GM21360 (cell line): ENCODE results near the gene SERINC2.

Source experiments
- ATAC-seq: cut with Tn5 transposase; IDR thresholded peaks from one replicate; pipeline ENCODE4 v1.9.1; 2021; ENCODE audit warnings: mild to moderate bottlenecking, moderate library complexity; ENCODE audit not compliant: unreplicated experiment

Gene SERINC2

GRCh38 chr1:31412205-31412604, 808 bp upstream of the SERINC2 start:
- ATAC-seq: no peak

- no peak for ATAC-seq
Measured at GRCh38 chr1:31413405-31414001, 490 bp downstream of the SERINC2 start.

GRCh38 chr1:31414980-31415370, 2.0 kb downstream of the SERINC2 start:
- no peak for ATAC-seq

- no peak for ATAC-seq
Measured at GRCh38 chr1:31415658-31416057, 2.6 kb downstream of the SERINC2 start.

GRCh38 chr1:31416101-31416736, 3.2 kb downstream of the SERINC2 start:
- no peak for ATAC-seq

GRCh38 chr1:31417148-31417547, 4.1 kb downstream of the SERINC2 start:
- ATAC-seq: no peak

- ATAC-seq: no peak
Measured at GRCh38 chr1:31418626-31419323, 5.8 kb downstream of the SERINC2 start.

- ATAC-seq: no peak
Measured at GRCh38 chr1:31420716-31421115, 7.7 kb downstream of the SERINC2 start.

- ATAC-seq: no peak
Measured at GRCh38 chr1:31421371-31422040, 8.5 kb downstream of the SERINC2 start.

GRCh38 chr1:31422505-31423319, 9.7 kb downstream of the SERINC2 start:
- no peak for ATAC-seq

- no peak for ATAC-seq
Measured at GRCh38 chr1:31423418-31423947, 10.5 kb downstream of the SERINC2 start.

GRCh38 chr1:31424568-31424967, 11.6 kb downstream of the SERINC2 start:
- ATAC-seq: no peak

- ATAC-seq: no peak
Measured at GRCh38 chr1:31425301-31426081, 12.5 kb downstream of the SERINC2 start.

- no peak for ATAC-seq
Measured at GRCh38 chr1:31426249-31426922, 13.4 kb downstream of the SERINC2 start.

GRCh38 chr1:31427322-31427721, 14.3 kb downstream of the SERINC2 start:
- ATAC-seq: no peak

- no peak for ATAC-seq
Measured at GRCh38 chr1:31428436-31429221, 15.6 kb downstream of the SERINC2 start.

- no peak for ATAC-seq
Measured at GRCh38 chr1:31429583-31429982, 16.6 kb downstream of the SERINC2 start.
